ENCODE results near the gene SLC38A6. TPM values are rescaled to one million over a fixed set of nuclear protein-coding genes. Genes with fewer than 3 reads are reported as not detected.

The SLC38A6 gene
- total RNA-seq (2014; rRNA removed; shearing (Covaris generic)), result 6.1 and 7.2 TPM in 2 replicates

DNA sequence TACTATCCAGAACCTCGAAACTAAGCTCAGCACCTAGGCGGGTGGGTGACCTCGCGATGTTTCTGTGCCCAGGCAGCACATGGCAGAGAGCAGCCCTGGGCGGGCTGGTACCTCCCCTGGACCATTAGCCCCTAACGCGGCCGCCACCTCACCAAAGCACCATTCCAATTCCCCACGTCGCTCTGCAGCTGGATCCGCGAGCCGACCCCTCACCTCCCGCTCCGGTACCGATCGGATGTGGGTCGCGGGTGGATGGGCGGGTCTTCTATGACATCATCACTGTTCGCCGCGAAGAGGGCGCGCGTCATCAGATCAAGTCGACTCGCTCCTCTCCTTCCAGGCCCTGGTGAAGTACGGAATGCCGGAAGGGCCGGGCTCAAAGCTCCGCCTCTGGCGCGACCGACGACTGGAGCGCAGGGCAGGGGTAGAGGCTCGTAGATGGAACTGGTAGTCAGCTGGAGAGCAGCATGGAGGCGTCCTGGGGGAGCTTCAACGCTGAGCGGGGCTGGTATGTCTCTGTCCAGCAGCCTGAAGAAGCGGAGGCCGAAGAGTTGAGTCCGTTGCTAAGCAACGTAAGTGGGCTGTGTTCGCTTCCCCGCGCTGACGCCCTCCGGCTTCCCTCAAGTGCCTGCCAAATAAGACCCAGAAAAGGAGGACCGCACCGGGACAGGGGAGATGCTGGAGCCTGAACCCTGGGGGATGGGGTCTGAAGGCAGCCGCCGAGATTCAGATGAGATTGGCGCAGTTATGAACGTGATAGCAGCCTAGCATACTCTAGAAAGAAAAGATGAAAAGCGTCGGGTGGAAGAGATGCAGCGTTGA is at the start of gene SLC38A6, which contains the start of gene TRMT5:
TSS of gene SLC38A6 (plus strand) at position 435 of the 822 bp plus-strand sequence. CDS start at position 468, 33 bp downstream.
TSS of gene TRMT5 (minus strand) at position 269 of the 822 bp plus-strand sequence. CDS start at position 163, 106 bp downstream.
- Histone ChIP-seq H3K27me3 (ENCODE audit: control insufficient read depth, insufficient read depth, low read length) (no peaks in the 10 kb centered on the region), H3K4me3 (ENCODE audit: insufficient read depth, low read depth, low read length) (peak within 1 kb of the TSS; percentile 96), H3K36me3 (replicated peaks; ENCODE audit: control insufficient read depth, insufficient read depth, low read length) (peaks cover 6% of the 10 kb centered on the region; the same call in 1 of the 2 replicates)
- DNase-seq, result peak; percentile 89

- no peak for DNase-seq
- no peaks in the 10 kb centered on the region for H3K36me3 ChIP-seq (replicated peaks; ENCODE audit: control insufficient read depth, insufficient read depth, low read length)
- H3K4me3 ChIP-seq (ENCODE audit: insufficient read depth, low read depth, low read length), result no peak overlapping the region
- H3K27me3 ChIP-seq (ENCODE audit: control insufficient read depth, insufficient read depth, low read length), result no peaks in the 10 kb centered on the region
Observed at GRCh38 chr14:60933920-60934655, 47.0 kb upstream of the SLC38A6 start.

GRCh38 chr14:60935319-60935718 is 45.7 kb upstream of the SLC38A6 start:
- Histone ChIP-seq H3K27me3 (ENCODE audit: control insufficient read depth, insufficient read depth, low read length) (no peaks in the 10 kb centered on the region), H3K36me3 (replicated peaks; ENCODE audit: control insufficient read depth, insufficient read depth, low read length) (no peaks in the 10 kb centered on the region), H3K4me3 (ENCODE audit: insufficient read depth, low read depth, low read length) (no peak overlapping the region)
- no peak for DNase-seq

- Histone ChIP-seq H3K4me3 (ENCODE audit: insufficient read depth, low read depth, low read length) (no peak overlapping the region), H3K27me3 (ENCODE audit: control insufficient read depth, insufficient read depth, low read length) (no peaks in the 10 kb centered on the region), H3K36me3 (replicated peaks; ENCODE audit: control insufficient read depth, insufficient read depth, low read length) (no peaks in the 10 kb centered on the region)
- no peak for DNase-seq
Observed at GRCh38 chr14:60943637-60944032, 37.4 kb upstream of the SLC38A6 start.

DNA sequence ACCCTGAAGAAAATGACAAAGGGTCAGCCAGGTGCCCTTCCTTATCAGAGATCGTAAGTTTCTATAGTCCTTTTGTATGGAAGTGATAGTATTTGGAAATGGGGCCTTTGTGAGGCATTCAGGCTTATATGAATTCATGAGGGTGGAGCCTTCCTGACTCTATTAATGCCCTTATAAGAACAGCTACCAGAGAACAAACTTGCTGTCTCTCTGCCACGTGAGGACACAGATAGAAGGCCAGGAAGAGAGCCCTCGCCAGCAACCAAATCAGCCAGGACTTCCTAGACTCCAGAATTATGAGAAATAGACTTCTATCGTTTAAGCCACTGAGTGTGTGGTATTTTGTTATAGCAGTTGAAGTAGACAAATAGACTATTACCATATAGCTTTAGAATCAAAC is 36.8 kb upstream of the SLC38A6 start:
- no peak overlapping the region for H3K4me3 ChIP-seq (ENCODE audit: insufficient read depth, low read depth, low read length)
- H3K36me3 ChIP-seq (replicated peaks; ENCODE audit: control insufficient read depth, insufficient read depth, low read length), result no peaks in the 10 kb centered on the region
- no peaks in the 10 kb centered on the region for H3K27me3 ChIP-seq (ENCODE audit: control insufficient read depth, insufficient read depth, low read length)
- DNase-seq, result no peak

- H3K36me3 ChIP-seq (replicated peaks; ENCODE audit: control insufficient read depth, insufficient read depth, low read length), result no peaks in the 10 kb centered on the region
- DNase-seq, result no peak
- H3K4me3 ChIP-seq (ENCODE audit: insufficient read depth, low read depth, low read length), result no peak overlapping the region
- no peaks in the 10 kb centered on the region for H3K27me3 ChIP-seq (ENCODE audit: control insufficient read depth, insufficient read depth, low read length)
Observed at GRCh38 chr14:60945984-60946383, 35.1 kb upstream of the SLC38A6 start.

- Histone ChIP-seq H3K36me3 (replicated peaks; ENCODE audit: control insufficient read depth, insufficient read depth, low read length) (no peaks in the 10 kb centered on the region), H3K27me3 (ENCODE audit: control insufficient read depth, insufficient read depth, low read length) (no peaks in the 10 kb centered on the region), H3K4me3 (ENCODE audit: insufficient read depth, low read depth, low read length) (no peak overlapping the region)
- DNase-seq, result no peak
Observed at GRCh38 chr14:60946773-60947172, 34.3 kb upstream of the SLC38A6 start.

GRCh38 chr14:60951776-60952435 is 29.1 kb upstream of the SLC38A6 start:
- DNase-seq, result no peak
- Histone ChIP-seq H3K36me3 (replicated peaks; ENCODE audit: control insufficient read depth, insufficient read depth, low read length) (no peaks in the 10 kb centered on the region), H3K4me3 (ENCODE audit: insufficient read depth, low read depth, low read length) (no peak overlapping the region), H3K27me3 (ENCODE audit: control insufficient read depth, insufficient read depth, low read length) (no peaks in the 10 kb centered on the region)

DNA sequence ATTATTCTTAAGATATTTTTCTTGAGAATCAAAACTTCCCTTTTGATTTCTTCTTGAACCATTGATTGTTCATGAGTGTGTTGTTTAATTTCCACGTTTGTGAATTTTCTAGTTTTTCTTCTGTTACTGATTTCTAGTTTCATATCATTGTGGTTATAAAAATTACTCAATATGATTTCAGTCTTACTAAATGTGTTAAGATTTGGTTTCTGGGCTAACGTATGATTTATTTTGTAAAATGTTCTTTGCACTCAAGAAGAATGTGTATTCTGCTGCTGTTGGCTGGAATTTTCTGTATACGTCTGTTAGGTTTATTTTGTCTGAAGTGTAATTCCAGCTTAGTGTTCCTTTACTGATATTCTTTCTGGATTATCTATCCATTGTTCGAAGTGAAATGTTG is 24.8 kb upstream of the SLC38A6 start:
- no peak overlapping the region for H3K4me3 ChIP-seq (ENCODE audit: insufficient read depth, low read depth, low read length)
- no peaks in the 10 kb centered on the region for H3K27me3 ChIP-seq (ENCODE audit: control insufficient read depth, insufficient read depth, low read length)
- DNase-seq, result no peak
- H3K36me3 ChIP-seq (replicated peaks; ENCODE audit: control insufficient read depth, insufficient read depth, low read length), result no peaks in the 10 kb centered on the region

DNA sequence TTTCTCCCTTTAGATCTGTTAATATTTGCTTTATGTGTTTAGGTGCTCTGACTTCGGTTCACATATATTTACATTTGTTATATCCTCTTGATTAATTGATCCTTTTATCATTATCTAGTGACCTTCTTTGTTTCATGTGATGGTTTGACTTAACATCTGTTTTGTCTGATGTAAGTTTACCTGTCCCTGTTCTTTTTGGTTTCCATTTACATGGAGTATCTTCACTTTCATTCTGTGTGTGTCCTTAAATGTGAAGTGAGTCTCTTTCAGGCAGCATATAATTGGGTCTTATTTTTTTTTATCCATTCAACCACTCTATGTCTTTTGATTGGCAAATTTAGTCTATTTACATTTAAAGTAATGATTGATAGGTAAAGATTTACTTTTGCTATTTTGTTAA is 24.4 kb upstream of the SLC38A6 start:
- Histone ChIP-seq H3K36me3 (replicated peaks; ENCODE audit: control insufficient read depth, insufficient read depth, low read length) (no peaks in the 10 kb centered on the region), H3K4me3 (ENCODE audit: insufficient read depth, low read depth, low read length) (no peak overlapping the region), H3K27me3 (ENCODE audit: control insufficient read depth, insufficient read depth, low read length) (no peaks in the 10 kb centered on the region)
- no peak for DNase-seq

- DNase-seq, result no peak
- Histone ChIP-seq H3K4me3 (ENCODE audit: insufficient read depth, low read depth, low read length) (no peak overlapping the region), H3K27me3 (ENCODE audit: control insufficient read depth, insufficient read depth, low read length) (no peaks in the 10 kb centered on the region), H3K36me3 (replicated peaks; ENCODE audit: control insufficient read depth, insufficient read depth, low read length) (no peaks in the 10 kb centered on the region)
Observed at GRCh38 chr14:60958146-60958545, 22.9 kb upstream of the SLC38A6 start.

DNA sequence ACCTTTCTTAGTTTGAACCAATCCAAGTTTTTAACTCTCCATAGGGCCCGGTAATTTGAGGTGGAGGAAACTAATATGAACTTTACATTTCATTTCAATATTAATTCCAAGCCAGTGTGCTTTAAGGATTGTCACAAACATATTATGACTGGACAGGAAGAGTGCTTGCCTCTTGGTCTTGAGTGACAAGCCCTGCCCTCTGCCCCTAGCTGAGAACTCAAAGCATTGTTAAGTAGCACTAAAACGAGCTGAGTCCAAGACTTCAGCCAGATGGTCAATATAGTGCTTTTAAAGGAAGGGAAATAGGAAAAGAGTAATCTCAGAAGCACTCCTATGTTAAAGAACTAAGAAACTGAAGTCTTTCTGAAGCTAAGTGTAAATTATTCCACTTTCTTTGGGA is 17.3 kb upstream of the SLC38A6 start:
- H3K27me3 ChIP-seq (ENCODE audit: control insufficient read depth, insufficient read depth, low read length), result no peaks in the 10 kb centered on the region
- no peak for DNase-seq
- H3K36me3 ChIP-seq (replicated peaks; ENCODE audit: control insufficient read depth, insufficient read depth, low read length), result no peaks in the 10 kb centered on the region
- no peak overlapping the region for H3K4me3 ChIP-seq (ENCODE audit: insufficient read depth, low read depth, low read length)

GRCh38 chr14:60964904-60965303 is 16.1 kb upstream of the SLC38A6 start:
- H3K36me3 ChIP-seq (replicated peaks; ENCODE audit: control insufficient read depth, insufficient read depth, low read length), result no peaks in the 10 kb centered on the region
- H3K27me3 ChIP-seq (ENCODE audit: control insufficient read depth, insufficient read depth, low read length), result no peaks in the 10 kb centered on the region
- DNase-seq, result no peak
- no peak overlapping the region for H3K4me3 ChIP-seq (ENCODE audit: insufficient read depth, low read depth, low read length)

- Histone ChIP-seq H3K27me3 (ENCODE audit: control insufficient read depth, insufficient read depth, low read length) (no peaks in the 10 kb centered on the region), H3K36me3 (replicated peaks; ENCODE audit: control insufficient read depth, insufficient read depth, low read length) (no peaks in the 10 kb centered on the region)
- no peak for DNase-seq
Observed at GRCh38 chr14:60965402-60965801, 15.6 kb upstream of the SLC38A6 start.

More at GRCh38 chr14:60965402-60965801, 15.6 kb upstream of the SLC38A6 start:
- H3K4me3 ChIP-seq (ENCODE audit: insufficient read depth, low read depth, low read length), result no peak overlapping the region

Data from H7 (cell line).